GM12874 (cell line): ENCODE measurements around the gene CELSR1.

ENCODE experiments used
- TF ChIP-seq, protein P1 (sequence below): IDR thresholded peaks from 2 replicates; pipeline ENCODE4 v1.5.1; 2011; ENCODE audit warnings: low read depth, mild to moderate bottlenecking, control low read depth, low read length, moderate library complexity; ENCODE audit not compliant: insufficient read depth

Gene CELSR1

GRCh38 chr22:46358766-46359165 is 178.7 kb downstream of the CELSR1 start:
- TF ChIP-seq, protein P1, sequence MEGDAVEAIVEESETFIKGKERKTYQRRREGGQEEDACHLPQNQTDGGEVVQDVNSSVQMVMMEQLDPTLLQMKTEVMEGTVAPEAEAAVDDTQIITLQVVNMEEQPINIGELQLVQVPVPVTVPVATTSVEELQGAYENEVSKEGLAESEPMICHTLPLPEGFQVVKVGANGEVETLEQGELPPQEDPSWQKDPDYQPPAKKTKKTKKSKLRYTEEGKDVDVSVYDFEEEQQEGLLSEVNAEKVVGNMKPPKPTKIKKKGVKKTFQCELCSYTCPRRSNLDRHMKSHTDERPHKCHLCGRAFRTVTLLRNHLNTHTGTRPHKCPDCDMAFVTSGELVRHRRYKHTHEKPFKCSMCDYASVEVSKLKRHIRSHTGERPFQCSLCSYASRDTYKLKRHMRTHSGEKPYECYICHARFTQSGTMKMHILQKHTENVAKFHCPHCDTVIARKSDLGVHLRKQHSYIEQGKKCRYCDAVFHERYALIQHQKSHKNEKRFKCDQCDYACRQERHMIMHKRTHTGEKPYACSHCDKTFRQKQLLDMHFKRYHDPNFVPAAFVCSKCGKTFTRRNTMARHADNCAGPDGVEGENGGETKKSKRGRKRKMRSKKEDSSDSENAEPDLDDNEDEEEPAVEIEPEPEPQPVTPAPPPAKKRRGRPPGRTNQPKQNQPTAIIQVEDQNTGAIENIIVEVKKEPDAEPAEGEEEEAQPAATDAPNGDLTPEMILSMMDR = no peak

DNA sequence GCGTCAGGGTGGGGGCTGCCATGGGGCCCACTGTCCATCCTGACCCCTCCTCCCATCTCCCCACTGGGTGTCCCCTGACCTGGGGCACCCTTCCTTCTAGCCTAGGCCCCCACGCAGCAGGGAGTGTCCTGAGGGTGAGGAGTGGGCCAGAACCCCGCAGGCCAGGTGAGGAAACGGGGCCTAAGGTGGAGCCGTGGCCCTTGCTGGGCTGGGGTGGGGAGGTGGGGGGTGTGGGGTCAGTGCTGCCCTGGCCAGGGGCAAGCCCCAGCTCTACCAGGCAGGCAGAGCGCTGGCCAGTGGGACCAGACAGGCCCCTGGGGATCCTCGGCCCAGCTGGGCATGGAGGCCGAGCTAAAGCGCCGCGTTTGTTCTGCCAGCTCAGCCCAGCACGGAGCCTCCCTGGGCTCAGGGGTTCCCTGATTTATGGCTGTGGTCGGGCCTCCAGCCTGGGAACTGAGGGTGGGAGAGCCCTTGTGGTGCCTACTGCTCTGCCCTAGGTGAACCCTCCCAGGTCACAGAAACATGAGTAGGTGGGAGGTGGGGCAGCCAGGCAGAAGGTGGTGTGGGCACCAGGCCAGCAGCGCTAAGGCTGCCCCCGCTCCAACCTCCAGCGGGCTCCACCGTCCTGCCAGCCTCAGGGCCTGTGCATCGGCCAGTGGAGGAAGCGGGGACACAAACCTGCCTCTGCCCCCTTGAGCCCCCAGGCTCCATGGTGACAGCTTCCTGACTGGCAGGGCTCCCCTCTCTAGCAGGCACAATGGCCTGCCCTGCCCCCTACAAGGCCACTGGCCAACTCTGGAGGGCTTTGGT is 179.5 kb downstream of the CELSR1 start:
- TF ChIP-seq, protein P1 = no peak

GRCh38 chr22:46356496-46357480 is 180.6 kb downstream of the CELSR1 start:
- TF ChIP-seq, protein P1 = no peak

DNA sequence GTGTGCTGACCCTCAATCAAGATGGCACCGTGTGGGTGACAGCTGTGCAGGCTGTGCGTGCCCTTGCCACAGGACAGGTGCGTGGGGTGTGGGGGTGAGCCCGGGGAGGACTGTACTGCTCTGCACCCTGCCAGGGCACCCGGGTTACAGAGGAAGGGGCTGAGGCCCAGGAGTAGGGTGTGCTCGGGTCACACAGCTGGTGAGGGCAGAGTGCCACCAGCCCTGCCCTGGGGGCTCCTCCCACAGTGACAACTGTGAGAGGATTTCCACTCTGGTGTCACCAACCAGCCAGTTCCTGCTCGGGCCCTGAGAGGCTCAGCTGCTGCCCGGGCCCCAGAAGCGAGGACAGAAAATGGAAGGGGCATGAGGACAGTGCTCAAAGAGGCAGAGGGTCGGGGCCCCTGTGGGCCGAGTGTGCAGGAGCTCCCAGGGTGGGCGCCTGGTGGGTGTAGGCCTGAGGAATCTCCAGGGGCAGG is 181.4 kb downstream of the CELSR1 start:
- TF ChIP-seq, protein P1 = no peak

GRCh38 chr22:46355369-46355995 is 181.9 kb downstream of the CELSR1 start:
- TF ChIP-seq, protein P1 = peak; percentile 78

DNA sequence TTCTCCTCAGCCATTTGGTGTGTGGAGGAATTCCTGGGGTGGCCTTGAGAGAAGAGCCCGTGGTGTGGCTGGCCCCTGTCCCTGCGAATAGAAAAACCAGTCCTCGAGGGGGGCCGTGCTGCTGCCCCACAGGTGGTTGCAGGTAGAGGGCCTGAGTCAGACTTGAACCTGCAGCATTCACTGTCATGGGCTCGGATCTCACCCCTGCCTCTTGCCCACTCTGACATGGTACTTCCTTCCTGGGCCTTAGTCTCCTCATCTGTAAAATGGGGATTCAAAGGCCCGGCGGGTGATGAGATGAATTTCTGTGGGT is 182.5 kb downstream of the CELSR1 start:
- TF ChIP-seq, protein P1 = no peak
